ENCODE data around the gene SPRYD4. TPM values are rescaled to one million over a fixed set of nuclear protein-coding genes. Genes with fewer than 3 reads are reported as not detected.

The SPRYD4 gene
- total and polyA plus RNA-seq, 10 of the 15 experiments (the other 5 are each of a cell fraction or from before 2014, with no cell fraction given): 4.1 to 6.0 (median 5.1) TPM

DNA sequence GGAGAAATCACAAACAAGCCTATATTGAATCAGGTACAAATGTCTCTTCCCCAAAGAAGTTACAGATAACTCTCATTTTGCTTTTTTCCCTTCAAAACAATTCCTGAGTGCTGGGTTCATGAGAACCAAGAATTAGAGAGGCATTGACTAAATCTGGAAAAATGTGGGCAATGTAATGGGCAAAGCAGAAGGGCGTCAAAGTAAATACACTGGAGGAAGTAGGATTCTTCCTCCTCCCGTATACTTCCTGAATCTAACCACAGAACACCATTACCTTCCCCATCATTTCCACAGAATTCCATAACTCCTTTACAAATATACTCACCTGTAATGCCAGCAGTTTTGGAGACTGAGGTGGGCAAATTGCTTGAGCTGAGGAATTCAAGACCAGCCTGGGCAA is 50.2 kb downstream of the SPRYD4 start (continued):
- no peak for TF ChIP-seq ZNF622 (IDR thresholded peaks at IDR 0.05)
- no peak for TF ChIP-seq ZNF217 (IDR thresholded peaks at IDR 0.05)

DNA sequence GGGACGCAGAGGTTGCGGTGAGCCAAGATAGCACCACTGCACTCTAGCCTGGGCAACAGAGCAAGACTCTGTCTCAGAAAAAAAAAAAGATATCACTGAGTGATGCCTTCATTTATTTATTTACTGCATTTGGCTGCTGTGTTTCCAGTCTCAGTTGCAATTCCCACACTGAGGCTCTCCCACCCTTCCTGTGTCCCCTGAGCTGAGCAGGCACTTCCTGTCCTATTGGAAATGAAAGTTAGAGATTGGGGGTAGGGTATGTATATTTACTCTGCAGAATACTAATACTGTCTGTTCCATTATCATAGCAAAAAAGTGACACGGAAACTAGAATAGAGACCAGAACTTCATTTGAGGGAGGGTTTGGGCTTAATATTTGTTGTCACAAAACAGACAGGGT is 51.7 kb downstream of the SPRYD4 start:
- POLR2A ChIA-PET: interaction anchor here (0.7 kb wide), 1 partner anchor 121 kb away, joined by 3 read pairs; no protein-coding TSS in a partner anchor
- intact Hi-C loops (cut with micrococcal nuclease; ENCODE audit: unreplicated experiment): no loop called here
- no TSS peak for BruUV-seq (replicated peaks)

More for the DNA sequence above, 51.7 kb downstream of the SPRYD4 start:
- no peak overlapping the region for H3K4me3 ChIP-seq
- H3K36me3 ChIP-seq (ENCODE audit: control insufficient read depth in 2 of 2, insufficient read depth in 2 of 2, low read length in 1 of 2): no peaks in the 10 kb centered on the region
- peaks cover 4% of the 10 kb centered on the region; the same call in 1 of the 2 replicates for H3K4me1 ChIP-seq (ENCODE audit: control insufficient read depth, insufficient read depth, low read length)
- TF ChIP-seq SUZ12 (IDR thresholded peaks at IDR 0.05; ENCODE audit: unreplicated experiment) (no peak), SRF (IDR thresholded peaks at IDR 0.05; ENCODE audit: low read depth in 2 of 2, low read length in 2 of 2) (no peak), ZNF207 (IDR thresholded peaks at IDR 0.05; ENCODE audit: borderline replicate concordance) (no peak), TAF1 (IDR thresholded peaks at IDR 0.05; ENCODE audit: borderline replicate concordance, low read depth, low read length) (no peak), CUX1 (IDR thresholded peaks at IDR 0.05; ENCODE audit: insufficient replicate concordance, low read depth, low read length) (no peak), CBX5 (IDR thresholded peaks at IDR 0.05; ENCODE audit: low read depth) (no peak), NKRF (conservative IDR thresholded peaks at IDR 0.05) (no peak), GATAD2B (conservative IDR thresholded peaks at IDR 0.05; ENCODE audit: low read depth) (no peak), PAX5 (IDR thresholded peaks at IDR 0.05; ENCODE audit: borderline replicate concordance, low read depth, low read length) (no peak)
- TF ChIP-seq, protein P1, sequence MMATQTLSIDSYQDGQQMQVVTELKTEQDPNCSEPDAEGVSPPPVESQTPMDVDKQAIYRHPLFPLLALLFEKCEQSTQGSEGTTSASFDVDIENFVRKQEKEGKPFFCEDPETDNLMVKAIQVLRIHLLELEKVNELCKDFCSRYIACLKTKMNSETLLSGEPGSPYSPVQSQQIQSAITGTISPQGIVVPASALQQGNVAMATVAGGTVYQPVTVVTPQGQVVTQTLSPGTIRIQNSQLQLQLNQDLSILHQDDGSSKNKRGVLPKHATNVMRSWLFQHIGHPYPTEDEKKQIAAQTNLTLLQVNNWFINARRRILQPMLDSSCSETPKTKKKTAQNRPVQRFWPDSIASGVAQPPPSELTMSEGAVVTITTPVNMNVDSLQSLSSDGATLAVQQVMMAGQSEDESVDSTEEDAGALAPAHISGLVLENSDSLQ (IDR thresholded peaks at IDR 0.05): no peak
- no peaks in the 10 kb centered on the region for H4K20me1 ChIP-seq (ENCODE audit: control insufficient read depth, insufficient read depth)
- SMC1A ChIA-PET (ENCODE audit: uncharacterized antibody, unreplicated experiment): no interaction called here
- 98% methylated on average over 3 of the region's 3 CpGs for WGBS (ENCODE audit: insufficient coverage, insufficient replicate concordance, low lambda C conversion rate, missing lambda C conversion rate)
- H3K27ac ChIP-seq (ENCODE audit: control insufficient read depth, insufficient read depth): no peak overlapping the region
- ATAC-seq (no peak), DNase-seq (ENCODE audit: low read depth, low spot score) (no peak), FAIRE-seq (no peak)
- in situ Hi-C loops (cut with MboI): loop anchor here (5.0 kb wide), 1 partner anchor 72 kb away; no protein-coding TSS in a partner anchor
- H3K4me2 ChIP-seq (ENCODE audit: control insufficient read depth, insufficient read depth): no peak overlapping the region
- CTCF ChIA-PET: interaction anchor here (1.3 to 2.1 kb wide), 3 partner anchors 10 to 70 kb away, joined by 4 to 17 read pairs (median 4); no protein-coding TSS in a partner anchor
- no peaks in the 10 kb centered on the region; a peak in 1 of 4 replicates for H3K27me3 ChIP-seq (replicated peaks in 1 of 2; ENCODE audit: control insufficient read depth in 2 of 2, insufficient read depth in 2 of 2, low read length in 1 of 2)
- no peaks in the 10 kb centered on the region for H3K9me3 ChIP-seq (replicated peaks; ENCODE audit: control insufficient read depth, insufficient read depth, low read length)
- H3K9ac ChIP-seq (ENCODE audit: control insufficient read depth, insufficient read depth, low read length): no peak overlapping the region
- H2AFZ ChIP-seq (ENCODE audit: control insufficient read depth, low read depth, low read length): no peak overlapping the region
- H3K79me2 ChIP-seq (ENCODE audit: control insufficient read depth, insufficient read depth, low read length): no peaks in the 10 kb centered on the region
- RAD21 ChIA-PET (ENCODE audit: unreplicated experiment): no interaction called here
